Esophagus squamous epithelium (tissue), 4 donors: ENCODE data around the gene ARHGEF40.

ENCODE experiments used
- POLR2A ChIP-seq, 4 donors: fragments of 450-650 bp; IDR thresholded peaks; one replicate each; pipeline ENCODE4 v1.6.1; 2017; ENCODE audit warnings: antibody characterized with exemption in 4 of 4, mild to moderate bottlenecking in 4 of 4, moderate library complexity in 3 of 4
- TF ChIP-seq, protein P1 (sequence below), 6 experiments: fragments of 450-650 bp in 4 of 6; fragments of 200-600 bp in 2 of 6; sonication (generic) in 2 of 6; IDR thresholded peaks; one replicate each; pipeline ENCODE4 v1.5.1; 2016 to 2019; ENCODE audit warnings: antibody characterized with exemption in 6 of 6, mild to moderate bottlenecking in 4 of 6, moderate library complexity in 4 of 6

DNA sequence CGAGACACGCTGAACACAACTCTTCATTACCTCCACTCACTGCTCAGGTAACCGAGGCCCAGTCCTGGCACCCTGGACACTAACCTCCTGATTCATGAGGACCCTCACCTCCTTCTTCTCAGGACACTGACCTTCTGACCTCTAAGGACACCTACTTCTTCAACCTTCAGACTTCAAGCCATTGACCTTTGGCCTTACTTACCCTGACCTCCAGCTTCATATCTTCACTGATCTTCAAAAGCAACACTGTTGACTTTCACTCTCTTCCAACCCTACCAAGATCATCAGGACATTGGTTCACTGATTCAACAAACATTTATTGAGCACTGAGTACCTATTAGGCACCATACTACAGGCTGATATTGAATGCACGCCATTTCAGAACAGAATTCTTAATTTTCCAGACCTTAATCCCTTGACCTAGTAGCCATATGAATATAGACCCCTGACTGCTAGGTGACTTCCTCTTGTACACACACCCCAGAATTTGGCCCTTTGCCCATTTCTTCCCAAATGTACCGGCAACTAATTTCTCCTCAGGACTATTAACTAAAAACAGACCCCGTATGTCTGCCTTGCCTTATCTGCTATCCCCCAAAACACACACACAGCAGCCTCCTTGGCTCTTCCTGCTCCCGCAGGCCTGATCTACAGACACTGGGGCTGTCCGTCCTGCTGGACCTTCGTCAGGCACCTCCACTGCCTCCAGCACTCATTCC lies 5.8 kb downstream of the ARHGEF40 start:
- no peak for TF ChIP-seq POLR2A (IDR thresholded peaks at IDR 0.05)
- TF ChIP-seq, protein P1, sequence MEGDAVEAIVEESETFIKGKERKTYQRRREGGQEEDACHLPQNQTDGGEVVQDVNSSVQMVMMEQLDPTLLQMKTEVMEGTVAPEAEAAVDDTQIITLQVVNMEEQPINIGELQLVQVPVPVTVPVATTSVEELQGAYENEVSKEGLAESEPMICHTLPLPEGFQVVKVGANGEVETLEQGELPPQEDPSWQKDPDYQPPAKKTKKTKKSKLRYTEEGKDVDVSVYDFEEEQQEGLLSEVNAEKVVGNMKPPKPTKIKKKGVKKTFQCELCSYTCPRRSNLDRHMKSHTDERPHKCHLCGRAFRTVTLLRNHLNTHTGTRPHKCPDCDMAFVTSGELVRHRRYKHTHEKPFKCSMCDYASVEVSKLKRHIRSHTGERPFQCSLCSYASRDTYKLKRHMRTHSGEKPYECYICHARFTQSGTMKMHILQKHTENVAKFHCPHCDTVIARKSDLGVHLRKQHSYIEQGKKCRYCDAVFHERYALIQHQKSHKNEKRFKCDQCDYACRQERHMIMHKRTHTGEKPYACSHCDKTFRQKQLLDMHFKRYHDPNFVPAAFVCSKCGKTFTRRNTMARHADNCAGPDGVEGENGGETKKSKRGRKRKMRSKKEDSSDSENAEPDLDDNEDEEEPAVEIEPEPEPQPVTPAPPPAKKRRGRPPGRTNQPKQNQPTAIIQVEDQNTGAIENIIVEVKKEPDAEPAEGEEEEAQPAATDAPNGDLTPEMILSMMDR (IDR thresholded peaks at IDR 0.05), result no peak
